MCF 10A (cell line): ENCODE measurements around the gene PDCD10. TPM values are rescaled to one million over a fixed set of nuclear protein-coding genes. Genes with fewer than 3 reads are reported as not detected.

Experiments
- BruUV-seq: library from RNA; stranded (reverse); fragments of 400-500 nt; replicated peaks from 2 replicates; lab custom pipeline; 2021; lab: Mats Ljungman, UMichigan
- CTCF ChIA-PET: fragments of 300-600 bp; sonication (Branson Sonifier 250); formaldehyde crosslinking; extraction: SDS; loops from one replicate; lab custom pipeline; 2021; ENCODE audit warnings: antibody characterized with exemption, inconsistent platforms; lab: Yijun Ruan, JAX
- POLR2A ChIA-PET: fragments of 300-600, 350-650 bp; sonication (Branson Sonifier 250); formaldehyde crosslinking; extraction: SDS; loops from one replicate; lab custom pipeline; 2020; ENCODE audit warnings: antibody characterized with exemption, inconsistent platforms; lab: Yijun Ruan, JAX
- DNase-seq: peaks from one replicate; pipeline ENCODE4 v3.0.0-alpha.2; 2018; ENCODE audit not compliant: unreplicated experiment
- H3K27ac Mint-ChIP-seq: one replicate; pipeline ENCODE4 v1.8.0; 2022; ENCODE audit warnings: mild to moderate bottlenecking, low read depth, mixed read lengths; ENCODE audit not compliant: unreplicated experiment
- H3K27me3 Mint-ChIP-seq: one replicate; pipeline ENCODE4 v1.8.0; 2022; ENCODE audit warnings: mixed read lengths; ENCODE audit not compliant: insufficient read depth, unreplicated experiment
- H3K36me3 Mint-ChIP-seq: one replicate; pipeline ENCODE4 v1.8.0; 2022; ENCODE audit warnings: mild to moderate bottlenecking, moderate library complexity, mixed read lengths; ENCODE audit not compliant: insufficient read depth, unreplicated experiment
- H3K4me1 Mint-ChIP-seq: one replicate; pipeline ENCODE4 v1.8.0; 2022; ENCODE audit warnings: mixed read lengths; ENCODE audit not compliant: insufficient read depth, unreplicated experiment
- H3K4me3 Mint-ChIP-seq: one replicate; pipeline ENCODE4 v1.8.0; 2022; ENCODE audit warnings: mild to moderate bottlenecking, moderate library complexity, mixed read lengths; ENCODE audit not compliant: unreplicated experiment
- H3K9me3 Mint-ChIP-seq: one replicate; pipeline ENCODE4 v1.8.0; 2022; ENCODE audit warnings: mixed read lengths; ENCODE audit not compliant: unreplicated experiment
- intact Hi-C: fragments of 100-400 bp; cut with micrococcal nuclease; formaldehyde crosslinking; loops from 2 replicates; pipeline ENCODE4 v1.14.1; 2022
- total RNA-seq: library from RNA; stranded (reverse); gene quantifications from 2 replicates; pipeline ENCODE4 v1.2.3, GENCODE V29; 2022
- TF ChIP-seq, protein P1 (sequence below): fragments of 200-600 bp; IDR thresholded peaks from one replicate; pipeline ENCODE4 v1.8.0; 2022; ENCODE audit warnings: antibody characterized with exemption, mild to moderate bottlenecking; ENCODE audit not compliant: unreplicated experiment

The PDCD10 gene
- total RNA-seq, 1 experiment from 2014 or later, result 63.3 TPM

GRCh38 chr3:167718582-167718981, 16.1 kb downstream of the PDCD10 start:
- BruUV-seq, result no TSS peak
- POLR2A ChIA-PET, result no interaction called here
- Mint-ChIP-seq H3K4me1 (peaks cover 17% of the 10 kb centered on the region), H3K36me3 (peaks cover 35% of the 10 kb centered on the region), H3K27me3 (no peaks in the 10 kb centered on the region), H3K4me3 (no peak overlapping the region), H3K9me3 (no peaks in the 10 kb centered on the region), H3K27ac (no peak overlapping the region)
- CTCF ChIA-PET, result no interaction called here
- TF ChIP-seq, protein P1, sequence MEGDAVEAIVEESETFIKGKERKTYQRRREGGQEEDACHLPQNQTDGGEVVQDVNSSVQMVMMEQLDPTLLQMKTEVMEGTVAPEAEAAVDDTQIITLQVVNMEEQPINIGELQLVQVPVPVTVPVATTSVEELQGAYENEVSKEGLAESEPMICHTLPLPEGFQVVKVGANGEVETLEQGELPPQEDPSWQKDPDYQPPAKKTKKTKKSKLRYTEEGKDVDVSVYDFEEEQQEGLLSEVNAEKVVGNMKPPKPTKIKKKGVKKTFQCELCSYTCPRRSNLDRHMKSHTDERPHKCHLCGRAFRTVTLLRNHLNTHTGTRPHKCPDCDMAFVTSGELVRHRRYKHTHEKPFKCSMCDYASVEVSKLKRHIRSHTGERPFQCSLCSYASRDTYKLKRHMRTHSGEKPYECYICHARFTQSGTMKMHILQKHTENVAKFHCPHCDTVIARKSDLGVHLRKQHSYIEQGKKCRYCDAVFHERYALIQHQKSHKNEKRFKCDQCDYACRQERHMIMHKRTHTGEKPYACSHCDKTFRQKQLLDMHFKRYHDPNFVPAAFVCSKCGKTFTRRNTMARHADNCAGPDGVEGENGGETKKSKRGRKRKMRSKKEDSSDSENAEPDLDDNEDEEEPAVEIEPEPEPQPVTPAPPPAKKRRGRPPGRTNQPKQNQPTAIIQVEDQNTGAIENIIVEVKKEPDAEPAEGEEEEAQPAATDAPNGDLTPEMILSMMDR, result no peak
- no peak for DNase-seq
- intact Hi-C loops, result no loop called here

DNA sequence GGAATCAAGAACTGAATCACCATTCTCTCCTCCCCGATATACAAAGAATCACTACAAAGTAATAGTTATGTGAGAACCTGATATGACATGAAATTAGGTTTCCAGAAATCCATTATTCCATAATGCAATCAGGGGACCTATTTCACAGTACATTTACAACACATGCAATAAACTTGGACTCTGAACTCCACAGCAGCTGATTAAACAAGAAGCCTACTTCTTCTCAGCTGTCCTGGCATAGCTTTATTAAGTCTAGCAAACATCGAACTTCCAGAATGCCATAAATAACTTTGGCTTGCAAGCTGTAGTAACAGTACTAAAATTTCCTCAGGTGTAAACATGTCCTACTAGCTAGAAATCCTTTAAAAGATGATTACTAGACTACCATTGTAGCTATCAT, 17.8 kb downstream of the PDCD10 start:
- no peak for DNase-seq
- no peaks in the 10 kb centered on the region for H3K27me3 Mint-ChIP-seq
- no peak overlapping the region for H3K27ac Mint-ChIP-seq
- no peak overlapping the region for H3K4me3 Mint-ChIP-seq
- H3K4me1 Mint-ChIP-seq, result peaks cover 25% of the 10 kb centered on the region
- TF ChIP-seq, protein P1, result no peak
- intact Hi-C loops, result no loop called here
- no TSS peak for BruUV-seq
- ChIA-PET POLR2A (interaction anchor here (0.7 to 1.1 kb wide), 2 partner anchors 10 to 641 kb away, joined by 3 read pairs; no protein-coding TSS in a partner anchor), CTCF (interaction anchor here (0.8 kb wide), 1 partner anchor 16 kb away, joined by 4 read pairs; no protein-coding TSS in a partner anchor)
- no peaks in the 10 kb centered on the region for H3K9me3 Mint-ChIP-seq
- H3K36me3 Mint-ChIP-seq, result peaks cover 35% of the 10 kb centered on the region

GRCh38 chr3:167714871-167715270, 19.8 kb downstream of the PDCD10 start:
- Mint-ChIP-seq H3K27me3 (no peaks in the 10 kb centered on the region), H3K27ac (no peak overlapping the region), H3K36me3 (peaks cover 39% of the 10 kb centered on the region), H3K4me3 (no peak overlapping the region), H3K9me3 (no peaks in the 10 kb centered on the region), H3K4me1 (peaks cover 29% of the 10 kb centered on the region)
- TF ChIP-seq, protein P1, result no peak
- ChIA-PET CTCF (no interaction called here), POLR2A (no interaction called here)
- BruUV-seq, result no TSS peak
- DNase-seq, result no peak
- intact Hi-C loops, result no loop called here

DNA sequence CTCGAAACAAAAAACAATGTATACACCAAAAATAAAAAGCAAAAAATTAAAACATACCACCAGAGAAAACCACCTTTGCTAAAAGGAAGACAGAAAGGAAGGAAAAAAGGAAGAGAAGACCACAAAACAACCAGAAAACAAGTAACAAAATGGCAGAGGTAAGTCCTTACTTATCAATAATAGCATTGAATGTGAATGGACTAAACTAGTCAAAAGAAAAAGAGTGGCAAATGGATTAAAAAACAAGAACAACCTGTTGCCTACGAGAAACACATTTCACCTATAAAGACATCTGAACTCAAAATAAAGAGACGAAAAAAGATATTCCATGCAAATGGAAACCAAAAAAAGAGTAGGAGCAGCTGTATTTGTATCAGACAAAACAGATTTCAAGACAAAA, 22.2 kb downstream of the PDCD10 start:
- TF ChIP-seq, protein P1, result no peak
- Mint-ChIP-seq H3K27ac (peak overlapping the region; percentile 3), H3K9me3 (no peaks in the 10 kb centered on the region), H3K27me3 (no peaks in the 10 kb centered on the region), H3K4me1 (peaks cover 29% of the 10 kb centered on the region), H3K36me3 (peaks cover 27% of the 10 kb centered on the region), H3K4me3 (no peak overlapping the region)
- CTCF ChIA-PET, result interaction anchor here (0.7 to 0.9 kb wide), 2 partner anchors 28 to 29 kb away, joined by 3 read pairs; no protein-coding TSS in a partner anchor
- intact Hi-C loops, result no loop called here
- no peak for DNase-seq
- BruUV-seq, result no TSS peak
- POLR2A ChIA-PET, result no interaction called here
